NCI-H82 treated with DMSO at 0.1 percent for 48 hours (cell line): ENCODE results near the gene UBTD2.
"Not testable (repeated sequence)": the region's sequence is repeated elsewhere in the genome, so short reads cannot be mapped to it uniquely, and the experiment has no call there.

ENCODE experiments used
- DNase-seq: peaks from one replicate; lab custom pipeline; 2025; ENCODE audit not compliant: unreplicated experiment; lab: John Stamatoyannopoulos, UW

The UBTD2 gene

GRCh38 chr5:172252501-172252900 is 31.1 kb downstream of the UBTD2 start:
- no peak for DNase-seq

- no peak for DNase-seq
Measured at GRCh38 chr5:172251419-172251818, 32.1 kb downstream of the UBTD2 start.

GRCh38 chr5:172248637-172249036 is 34.9 kb downstream of the UBTD2 start:
- DNase-seq, result no peak

- no peak for DNase-seq
Measured at GRCh38 chr5:172245703-172246125, 37.9 kb downstream of the UBTD2 start.

- DNase-seq, result no peak
Measured at GRCh38 chr5:172245046-172245445, 38.5 kb downstream of the UBTD2 start.

GRCh38 chr5:172243302-172243701 is 40.3 kb downstream of the UBTD2 start:
- no peak for DNase-seq

- no peak for DNase-seq
Measured at GRCh38 chr5:172238334-172238733, 45.2 kb downstream of the UBTD2 start.

GRCh38 chr5:172235827-172236736 is 47.5 kb downstream of the UBTD2 start:
- DNase-seq, result no peak

GRCh38 chr5:172235132-172235780 is 48.3 kb downstream of the UBTD2 start:
- DNase-seq, result no peak

- DNase-seq, result no peak
Measured at GRCh38 chr5:172234031-172234430, 49.5 kb downstream of the UBTD2 start.

GRCh38 chr5:172229904-172230303 is 53.7 kb downstream of the UBTD2 start:
- no peak for DNase-seq

- no peak for DNase-seq
Measured at GRCh38 chr5:172224996-172225395, 58.6 kb downstream of the UBTD2 start.

- no peak for DNase-seq
Measured at GRCh38 chr5:172223901-172224873, 59.4 kb downstream of the UBTD2 start.

GRCh38 chr5:172219296-172219695 is 64.3 kb downstream of the UBTD2 start:
- DNase-seq, result no peak

- no peak for DNase-seq
Measured at GRCh38 chr5:172216345-172216744, 67.2 kb downstream of the UBTD2 start.

- no peak for DNase-seq
Measured at GRCh38 chr5:172213126-172213525, 70.4 kb downstream of the UBTD2 start.

GRCh38 chr5:172211676-172212075 is 71.9 kb downstream of the UBTD2 start:
- no peak for DNase-seq

GRCh38 chr5:172209714-172210113 is 73.8 kb downstream of the UBTD2 start:
- no peak for DNase-seq

GRCh38 chr5:172207511-172207910 is 76.1 kb downstream of the UBTD2 start:
- DNase-seq, result no peak

GRCh38 chr5:172205984-172206383 is 77.6 kb downstream of the UBTD2 start:
- DNase-seq, result not testable (repeated sequence)

GRCh38 chr5:172200476-172200875 is 83.1 kb downstream of the UBTD2 start:
- DNase-seq, result no peak
